WTC11 (cell line): Measurements from ENCODE around the gene ZNF607. TPM values are rescaled to one million over a fixed set of nuclear protein-coding genes. Genes with fewer than 3 reads are reported as not detected.

Experiments
- ATAC-seq: fragments of 200-7000 bp; cut with Tn5 transposase; 2 replicates; pipeline ENCODE4 v1.10.0; 2021; ENCODE audit warnings: mild to moderate bottlenecking, moderate library complexity
- CTCF ChIA-PET: fragments of 300-600 bp; sonication (Branson Sonifier 250); formaldehyde crosslinking; loops from one replicate; lab custom pipeline; 2021; ENCODE audit warnings: antibody characterized with exemption; lab: Charles Lee
- POLR2A ChIA-PET: fragments of 350-600 bp; sonication (Branson Sonifier 250); formaldehyde crosslinking; loops from one replicate; lab custom pipeline; 2021; ENCODE audit warnings: antibody characterized with exemption; lab: Charles Lee
- DNase-seq: peaks from one replicate; pipeline ENCODE4 v3.0.0; 2021; ENCODE audit warnings: low spot score
- H3K27ac Mint-ChIP-seq: 2 replicates; pipeline ENCODE4 v1.8.0; 2021; ENCODE audit warnings: mixed read lengths
- H3K27me3 Mint-ChIP-seq: 2 replicates; pipeline ENCODE4 v1.8.0; 2021; ENCODE audit warnings: low read depth, mild to moderate bottlenecking, moderate library complexity, mixed read lengths
- H3K36me3 Mint-ChIP-seq: 2 replicates; pipeline ENCODE4 v1.8.0; 2021; ENCODE audit warnings: mixed read lengths
- H3K4me1 Mint-ChIP-seq: 2 replicates; pipeline ENCODE4 v1.8.0; 2022; ENCODE audit warnings: mixed read lengths
- H3K4me3 Mint-ChIP-seq: 2 replicates; pipeline ENCODE4 v1.8.0; 2021; ENCODE audit warnings: mild to moderate bottlenecking, moderate library complexity, mixed read lengths
- H3K9me3 Mint-ChIP-seq: 2 replicates; pipeline ENCODE4 v1.8.0; 2021; ENCODE audit warnings: mixed read lengths
- ELF4 ChIP-seq: sonication (generic); formaldehyde crosslinking; IDR thresholded peaks from 2 replicates; pipeline ENCODE4 v1.8.1; 2022; ENCODE audit warnings: low read depth, mild to moderate bottlenecking, moderate library complexity, missing genetic modification reagents
- ETV6 ChIP-seq: sonication (generic); formaldehyde crosslinking; IDR thresholded peaks from 2 replicates; pipeline ENCODE4 v1.8.1; 2022; ENCODE audit warnings: mild to moderate bottlenecking, missing genetic modification reagents
- HMGA2 ChIP-seq: fragments of 250-450 bp; sonication (Bioruptor Pico); IDR thresholded peaks from 2 replicates; pipeline ENCODE4 v1.4.0; 2021; ENCODE audit warnings: mild to moderate bottlenecking, moderate library complexity
- JAZF1 ChIP-seq: fragments of 250-450 bp; sonication (Bioruptor Pico); IDR thresholded peaks from 2 replicates; pipeline ENCODE4 v1.9.0; 2021; ENCODE audit warnings: moderate library complexity, mild to moderate bottlenecking, inconsistent platforms
- MXD4 ChIP-seq: fragments of 250-450 bp; sonication (Bioruptor Pico); IDR thresholded peaks from 2 replicates; pipeline ENCODE4 v1.8.0; 2021; ENCODE audit warnings: mild to moderate bottlenecking, moderate library complexity, borderline replicate concordance
- OVOL2 ChIP-seq: fragments of 250-450 bp; sonication (Bioruptor Pico); IDR thresholded peaks from 2 replicates; pipeline ENCODE4 v1.9.0; 2021; ENCODE audit warnings: mild to moderate bottlenecking, borderline replicate concordance
- SMAD4 ChIP-seq: sonication (generic); formaldehyde crosslinking; IDR thresholded peaks from 2 replicates; pipeline ENCODE4 v1.8.0; 2022; ENCODE audit warnings: mild to moderate bottlenecking, missing genetic modification reagents
- ZBTB21 ChIP-seq: sonication (generic); formaldehyde crosslinking; IDR thresholded peaks from 2 replicates; pipeline ENCODE4 v1.8.1; 2023; ENCODE audit warnings: mild to moderate bottlenecking, missing genetic modification reagents, borderline replicate concordance
- total RNA-seq: library from RNA; stranded (reverse); gene quantifications from 3 replicates; pipeline ENCODE4 v1.2.3, GENCODE V29; 2021
- TF ChIP-seq, protein P1 (sequence below): sonication (generic); formaldehyde crosslinking; IDR thresholded peaks from 2 replicates; pipeline ENCODE4 v1.8.1; 2023; ENCODE audit warnings: mild to moderate bottlenecking, missing genetic modification reagents, borderline replicate concordance
- TF ChIP-seq, protein P2 (sequence below): sonication (generic); formaldehyde crosslinking; IDR thresholded peaks from 2 replicates; pipeline ENCODE4 v1.8.1; 2023; ENCODE audit warnings: mild to moderate bottlenecking, missing genetic modification reagents
- TF ChIP-seq, protein P3 (sequence below): sonication (generic); formaldehyde crosslinking; IDR thresholded peaks from 2 replicates; pipeline ENCODE4 v1.8.1; 2023; ENCODE audit warnings: mild to moderate bottlenecking, moderate library complexity, missing genetic modification reagents
- TF ChIP-seq, protein P4 (sequence below): sonication (generic); formaldehyde crosslinking; conservative IDR thresholded peaks from 2 replicates; pipeline ENCODE4 v1.8.1; 2023; ENCODE audit warnings: mild to moderate bottlenecking, low read depth, missing genetic modification reagents, moderate library complexity
- TF ChIP-seq, protein P5 (sequence below): sonication (generic); formaldehyde crosslinking; IDR thresholded peaks from 2 replicates; pipeline ENCODE4 v1.8.1; 2022; ENCODE audit warnings: mild to moderate bottlenecking, missing genetic modification reagents, moderate library complexity, borderline replicate concordance
- TF ChIP-seq, protein P6 (sequence below): sonication (generic); formaldehyde crosslinking; IDR thresholded peaks from 2 replicates; pipeline ENCODE4 v1.8.1; 2023; ENCODE audit warnings: mild to moderate bottlenecking, missing genetic modification reagents, moderate library complexity
- TF ChIP-seq, protein P7 (sequence below): sonication (generic); formaldehyde crosslinking; IDR thresholded peaks from 2 replicates; pipeline ENCODE4 v1.8.1; 2022; ENCODE audit warnings: mild to moderate bottlenecking, moderate library complexity, missing genetic modification reagents

Gene ZNF607
- total RNA-seq, 1 experiment from 2014 or later, result 17.5 TPM

DNA sequence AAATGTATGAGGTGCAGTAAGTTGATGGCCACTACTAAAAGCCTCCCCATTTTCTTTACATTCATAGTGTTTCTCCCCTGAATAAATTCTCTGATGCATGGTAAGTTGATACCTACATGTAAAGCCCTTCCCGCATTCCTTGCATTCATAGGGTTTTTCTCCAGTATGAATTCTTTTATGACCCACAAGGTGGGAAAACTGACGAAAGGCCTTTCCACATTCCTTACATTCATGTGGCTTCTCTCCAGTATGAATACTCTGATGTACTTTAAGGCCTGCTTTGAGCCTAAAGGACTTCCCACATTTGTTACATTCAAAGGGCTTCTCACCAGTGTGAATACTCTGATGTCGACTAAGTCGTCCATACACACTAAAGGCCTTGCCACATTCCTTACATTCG, 20.5 kb downstream of the ZNF607 start:
- ATAC-seq, result no peak
- Mint-ChIP-seq H3K4me1 (peaks cover 19% of the 10 kb centered on the region), H3K27ac (no peak overlapping the region; the same call in 1 of the 2 replicates), H3K4me3 (no peak overlapping the region), H3K9me3 (peaks cover 12% of the 10 kb centered on the region), H3K36me3 (peaks cover 52% of the 10 kb centered on the region), H3K27me3 (peaks cover 49% of the 10 kb centered on the region)
- no peak for DNase-seq
- TF ChIP-seq JAZF1 (CRISPR knock-in tag) (no peak), ETV6 (no peak), OVOL2 (CRISPR knock-in tag) (no peak), ELF4 (no peak), SMAD4 (CRISPR knock-in tag) (no peak), ZBTB21 (CRISPR knock-in tag) (no peak)
- TF ChIP-seq, protein P1, sequence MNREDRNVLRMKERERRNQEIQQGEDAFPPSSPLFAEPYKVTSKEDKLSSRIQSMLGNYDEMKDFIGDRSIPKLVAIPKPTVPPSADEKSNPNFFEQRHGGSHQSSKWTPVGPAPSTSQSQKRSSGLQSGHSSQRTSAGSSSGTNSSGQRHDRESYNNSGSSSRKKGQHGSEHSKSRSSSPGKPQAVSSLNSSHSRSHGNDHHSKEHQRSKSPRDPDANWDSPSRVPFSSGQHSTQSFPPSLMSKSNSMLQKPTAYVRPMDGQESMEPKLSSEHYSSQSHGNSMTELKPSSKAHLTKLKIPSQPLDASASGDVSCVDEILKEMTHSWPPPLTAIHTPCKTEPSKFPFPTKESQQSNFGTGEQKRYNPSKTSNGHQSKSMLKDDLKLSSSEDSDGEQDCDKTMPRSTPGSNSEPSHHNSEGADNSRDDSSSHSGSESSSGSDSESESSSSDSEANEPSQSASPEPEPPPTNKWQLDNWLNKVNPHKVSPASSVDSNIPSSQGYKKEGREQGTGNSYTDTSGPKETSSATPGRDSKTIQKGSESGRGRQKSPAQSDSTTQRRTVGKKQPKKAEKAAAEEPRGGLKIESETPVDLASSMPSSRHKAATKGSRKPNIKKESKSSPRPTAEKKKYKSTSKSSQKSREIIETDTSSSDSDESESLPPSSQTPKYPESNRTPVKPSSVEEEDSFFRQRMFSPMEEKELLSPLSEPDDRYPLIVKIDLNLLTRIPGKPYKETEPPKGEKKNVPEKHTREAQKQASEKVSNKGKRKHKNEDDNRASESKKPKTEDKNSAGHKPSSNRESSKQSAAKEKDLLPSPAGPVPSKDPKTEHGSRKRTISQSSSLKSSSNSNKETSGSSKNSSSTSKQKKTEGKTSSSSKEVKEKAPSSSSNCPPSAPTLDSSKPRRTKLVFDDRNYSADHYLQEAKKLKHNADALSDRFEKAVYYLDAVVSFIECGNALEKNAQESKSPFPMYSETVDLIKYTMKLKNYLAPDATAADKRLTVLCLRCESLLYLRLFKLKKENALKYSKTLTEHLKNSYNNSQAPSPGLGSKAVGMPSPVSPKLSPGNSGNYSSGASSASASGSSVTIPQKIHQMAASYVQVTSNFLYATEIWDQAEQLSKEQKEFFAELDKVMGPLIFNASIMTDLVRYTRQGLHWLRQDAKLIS (CRISPR knock-in tag), result no peak
- TF ChIP-seq, protein P2, sequence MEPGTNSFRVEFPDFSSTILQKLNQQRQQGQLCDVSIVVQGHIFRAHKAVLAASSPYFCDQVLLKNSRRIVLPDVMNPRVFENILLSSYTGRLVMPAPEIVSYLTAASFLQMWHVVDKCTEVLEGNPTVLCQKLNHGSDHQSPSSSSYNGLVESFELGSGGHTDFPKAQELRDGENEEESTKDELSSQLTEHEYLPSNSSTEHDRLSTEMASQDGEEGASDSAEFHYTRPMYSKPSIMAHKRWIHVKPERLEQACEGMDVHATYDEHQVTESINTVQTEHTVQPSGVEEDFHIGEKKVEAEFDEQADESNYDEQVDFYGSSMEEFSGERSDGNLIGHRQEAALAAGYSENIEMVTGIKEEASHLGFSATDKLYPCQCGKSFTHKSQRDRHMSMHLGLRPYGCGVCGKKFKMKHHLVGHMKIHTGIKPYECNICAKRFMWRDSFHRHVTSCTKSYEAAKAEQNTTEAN (CRISPR knock-in tag), result no peak
- TF ChIP-seq, protein P3, sequence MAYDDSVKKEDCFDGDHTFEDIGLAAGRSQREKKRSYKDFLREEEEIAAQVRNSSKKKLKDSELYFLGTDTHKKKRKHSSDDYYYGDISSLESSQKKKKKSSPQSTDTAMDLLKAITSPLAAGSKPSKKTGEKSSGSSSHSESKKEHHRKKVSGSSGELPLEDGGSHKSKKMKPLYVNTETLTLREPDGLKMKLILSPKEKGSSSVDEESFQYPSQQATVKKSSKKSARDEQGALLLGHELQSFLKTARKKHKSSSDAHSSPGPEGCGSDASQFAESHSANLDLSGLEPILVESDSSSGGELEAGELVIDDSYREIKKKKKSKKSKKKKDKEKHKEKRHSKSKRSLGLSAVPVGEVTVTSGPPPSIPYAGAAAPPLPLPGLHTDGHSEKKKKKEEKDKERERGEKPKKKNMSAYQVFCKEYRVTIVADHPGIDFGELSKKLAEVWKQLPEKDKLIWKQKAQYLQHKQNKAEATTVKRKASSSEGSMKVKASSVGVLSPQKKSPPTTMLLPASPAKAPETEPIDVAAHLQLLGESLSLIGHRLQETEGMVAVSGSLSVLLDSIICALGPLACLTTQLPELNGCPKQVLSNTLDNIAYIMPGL, result no peak
- TF ChIP-seq, protein P4, sequence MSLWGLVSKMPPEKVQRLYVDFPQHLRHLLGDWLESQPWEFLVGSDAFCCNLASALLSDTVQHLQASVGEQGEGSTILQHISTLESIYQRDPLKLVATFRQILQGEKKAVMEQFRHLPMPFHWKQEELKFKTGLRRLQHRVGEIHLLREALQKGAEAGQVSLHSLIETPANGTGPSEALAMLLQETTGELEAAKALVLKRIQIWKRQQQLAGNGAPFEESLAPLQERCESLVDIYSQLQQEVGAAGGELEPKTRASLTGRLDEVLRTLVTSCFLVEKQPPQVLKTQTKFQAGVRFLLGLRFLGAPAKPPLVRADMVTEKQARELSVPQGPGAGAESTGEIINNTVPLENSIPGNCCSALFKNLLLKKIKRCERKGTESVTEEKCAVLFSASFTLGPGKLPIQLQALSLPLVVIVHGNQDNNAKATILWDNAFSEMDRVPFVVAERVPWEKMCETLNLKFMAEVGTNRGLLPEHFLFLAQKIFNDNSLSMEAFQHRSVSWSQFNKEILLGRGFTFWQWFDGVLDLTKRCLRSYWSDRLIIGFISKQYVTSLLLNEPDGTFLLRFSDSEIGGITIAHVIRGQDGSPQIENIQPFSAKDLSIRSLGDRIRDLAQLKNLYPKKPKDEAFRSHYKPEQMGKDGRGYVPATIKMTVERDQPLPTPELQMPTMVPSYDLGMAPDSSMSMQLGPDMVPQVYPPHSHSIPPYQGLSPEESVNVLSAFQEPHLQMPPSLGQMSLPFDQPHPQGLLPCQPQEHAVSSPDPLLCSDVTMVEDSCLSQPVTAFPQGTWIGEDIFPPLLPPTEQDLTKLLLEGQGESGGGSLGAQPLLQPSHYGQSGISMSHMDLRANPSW (CRISPR knock-in tag), result no peak
- CTCF ChIA-PET, result no interaction called here
- POLR2A ChIA-PET, result no interaction called here

DNA sequence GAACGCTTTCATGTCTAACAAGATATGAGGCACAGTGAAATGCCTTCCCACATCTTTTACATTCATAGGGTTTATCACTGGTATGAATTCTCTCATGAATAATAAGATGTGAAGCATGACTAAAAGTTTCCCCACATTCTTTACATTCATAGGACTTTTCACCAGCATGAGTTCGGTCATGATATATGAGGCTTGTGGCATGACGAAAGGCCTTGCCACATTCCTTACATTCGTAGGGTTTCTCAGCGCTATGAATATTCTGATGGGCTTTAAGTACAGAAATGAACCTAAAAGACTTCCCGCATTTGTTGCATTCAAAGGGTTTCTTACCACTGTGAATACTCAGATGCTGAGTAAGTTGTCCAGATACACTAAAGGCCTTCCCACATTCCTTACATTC, 21.3 kb downstream of the ZNF607 start:
- Mint-ChIP-seq H3K9me3 (peaks cover 12% of the 10 kb centered on the region), H3K36me3 (peaks cover 47% of the 10 kb centered on the region)
- POLR2A ChIA-PET, result no interaction called here
- TF ChIP-seq, protein P2 (CRISPR knock-in tag), result no peak
- TF ChIP-seq, protein P5, sequence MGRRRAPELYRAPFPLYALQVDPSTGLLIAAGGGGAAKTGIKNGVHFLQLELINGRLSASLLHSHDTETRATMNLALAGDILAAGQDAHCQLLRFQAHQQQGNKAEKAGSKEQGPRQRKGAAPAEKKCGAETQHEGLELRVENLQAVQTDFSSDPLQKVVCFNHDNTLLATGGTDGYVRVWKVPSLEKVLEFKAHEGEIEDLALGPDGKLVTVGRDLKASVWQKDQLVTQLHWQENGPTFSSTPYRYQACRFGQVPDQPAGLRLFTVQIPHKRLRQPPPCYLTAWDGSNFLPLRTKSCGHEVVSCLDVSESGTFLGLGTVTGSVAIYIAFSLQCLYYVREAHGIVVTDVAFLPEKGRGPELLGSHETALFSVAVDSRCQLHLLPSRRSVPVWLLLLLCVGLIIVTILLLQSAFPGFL (CRISPR knock-in tag), result no peak
- TF ChIP-seq HMGA2 (CRISPR knock-in tag), result no peak
- TF ChIP-seq OVOL2 (CRISPR knock-in tag), result no peak
- no peak for TF ChIP-seq MXD4 (CRISPR knock-in tag)
- TF ChIP-seq, protein P6, sequence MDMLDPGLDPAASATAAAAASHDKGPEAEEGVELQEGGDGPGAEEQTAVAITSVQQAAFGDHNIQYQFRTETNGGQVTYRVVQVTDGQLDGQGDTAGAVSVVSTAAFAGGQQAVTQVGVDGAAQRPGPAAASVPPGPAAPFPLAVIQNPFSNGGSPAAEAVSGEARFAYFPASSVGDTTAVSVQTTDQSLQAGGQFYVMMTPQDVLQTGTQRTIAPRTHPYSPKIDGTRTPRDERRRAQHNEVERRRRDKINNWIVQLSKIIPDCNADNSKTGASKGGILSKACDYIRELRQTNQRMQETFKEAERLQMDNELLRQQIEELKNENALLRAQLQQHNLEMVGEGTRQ (CRISPR knock-in tag), result no peak
- TF ChIP-seq, protein P7, sequence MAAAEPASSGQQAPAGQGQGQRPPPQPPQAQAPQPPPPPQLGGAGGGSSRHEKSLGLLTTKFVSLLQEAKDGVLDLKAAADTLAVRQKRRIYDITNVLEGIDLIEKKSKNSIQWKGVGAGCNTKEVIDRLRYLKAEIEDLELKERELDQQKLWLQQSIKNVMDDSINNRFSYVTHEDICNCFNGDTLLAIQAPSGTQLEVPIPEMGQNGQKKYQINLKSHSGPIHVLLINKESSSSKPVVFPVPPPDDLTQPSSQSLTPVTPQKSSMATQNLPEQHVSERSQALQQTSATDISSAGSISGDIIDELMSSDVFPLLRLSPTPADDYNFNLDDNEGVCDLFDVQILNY, result no peak

More for the DNA sequence above, 21.3 kb downstream of the ZNF607 start:
- CTCF ChIA-PET, result no interaction called here
- Mint-ChIP-seq H3K27me3 (peaks cover 57% of the 10 kb centered on the region), H3K4me1 (peaks cover 19% of the 10 kb centered on the region), H3K27ac (no peak overlapping the region), H3K4me3 (no peak overlapping the region)
- DNase-seq, result no peak
- ATAC-seq, result no peak
